ENCODE results near the gene PRICKLE2. TPM values are rescaled to one million over a fixed set of nuclear protein-coding genes. Genes with fewer than 3 reads are reported as not detected.
A peak's percentile ranks its signal among the peaks of the same experiment; 100 is the strongest.

PRICKLE2 gene
- total RNA-seq, 1 donor from 2014 or later = 10.8 TPM

GRCh38 chr3:64170270-64170669 is 55.0 kb downstream of the PRICKLE2 start:
- no peak overlapping the region for H3K4me3 ChIP-seq (ENCODE audit: low read depth, low read length)
- H3K27me3 ChIP-seq (ENCODE audit: control insufficient read depth, insufficient read depth, low read length) = no peaks in the 10 kb centered on the region
- TF ChIP-seq, protein P1, sequence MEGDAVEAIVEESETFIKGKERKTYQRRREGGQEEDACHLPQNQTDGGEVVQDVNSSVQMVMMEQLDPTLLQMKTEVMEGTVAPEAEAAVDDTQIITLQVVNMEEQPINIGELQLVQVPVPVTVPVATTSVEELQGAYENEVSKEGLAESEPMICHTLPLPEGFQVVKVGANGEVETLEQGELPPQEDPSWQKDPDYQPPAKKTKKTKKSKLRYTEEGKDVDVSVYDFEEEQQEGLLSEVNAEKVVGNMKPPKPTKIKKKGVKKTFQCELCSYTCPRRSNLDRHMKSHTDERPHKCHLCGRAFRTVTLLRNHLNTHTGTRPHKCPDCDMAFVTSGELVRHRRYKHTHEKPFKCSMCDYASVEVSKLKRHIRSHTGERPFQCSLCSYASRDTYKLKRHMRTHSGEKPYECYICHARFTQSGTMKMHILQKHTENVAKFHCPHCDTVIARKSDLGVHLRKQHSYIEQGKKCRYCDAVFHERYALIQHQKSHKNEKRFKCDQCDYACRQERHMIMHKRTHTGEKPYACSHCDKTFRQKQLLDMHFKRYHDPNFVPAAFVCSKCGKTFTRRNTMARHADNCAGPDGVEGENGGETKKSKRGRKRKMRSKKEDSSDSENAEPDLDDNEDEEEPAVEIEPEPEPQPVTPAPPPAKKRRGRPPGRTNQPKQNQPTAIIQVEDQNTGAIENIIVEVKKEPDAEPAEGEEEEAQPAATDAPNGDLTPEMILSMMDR (IDR thresholded peaks at IDR 0.05; ENCODE audit: insufficient read depth, low read length, poor library complexity, severe bottlenecking) = no peak
- no peak for DNase-seq (ENCODE audit: low read depth)
- H3K36me3 ChIP-seq (ENCODE audit: control insufficient read depth, insufficient read depth, low read length) = no peaks in the 10 kb centered on the region

- DNase-seq (ENCODE audit: low read depth) = no peak
These were observed 57.4 kb downstream of the PRICKLE2 start for GRCh38 chr3:64167868-64168267.

DNA sequence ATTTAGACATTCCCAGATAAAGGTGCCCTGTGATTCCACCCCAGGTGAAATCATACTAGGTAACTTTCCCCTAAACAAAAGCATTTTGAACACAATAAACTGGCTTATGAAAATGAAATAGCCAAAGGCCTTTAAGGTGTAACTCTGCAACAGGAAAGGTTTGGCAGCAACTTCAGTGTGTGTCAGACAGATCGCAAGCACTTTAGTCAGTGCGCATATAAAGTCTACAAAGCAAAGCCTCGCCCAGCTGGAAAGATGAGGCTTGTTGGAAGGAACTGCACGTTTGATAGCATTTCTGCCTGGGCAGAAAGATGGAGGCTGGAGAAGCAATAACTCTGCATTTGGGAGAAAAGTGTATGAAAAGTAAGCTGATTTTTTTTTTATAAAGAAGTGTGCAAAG is 57.9 kb downstream of the PRICKLE2 start:
- Histone ChIP-seq H3K4me3 (ENCODE audit: low read depth, low read length) (no peak overlapping the region), H3K36me3 (ENCODE audit: control insufficient read depth, insufficient read depth, low read length) (no peaks in the 10 kb centered on the region), H3K27me3 (ENCODE audit: control insufficient read depth, insufficient read depth, low read length) (no peaks in the 10 kb centered on the region)
- TF ChIP-seq, protein P1 (IDR thresholded peaks at IDR 0.05; ENCODE audit: insufficient read depth, low read length, poor library complexity, severe bottlenecking) = no peak
- no peak for DNase-seq (ENCODE audit: low read depth)

More at GRCh38 chr3:64167868-64168267, 57.4 kb downstream of the PRICKLE2 start:
- TF ChIP-seq, protein P1 (IDR thresholded peaks at IDR 0.05; ENCODE audit: insufficient read depth, low read length, poor library complexity, severe bottlenecking) = no peak
- Histone ChIP-seq H3K4me3 (ENCODE audit: low read depth, low read length) (no peak overlapping the region), H3K36me3 (ENCODE audit: control insufficient read depth, insufficient read depth, low read length) (no peaks in the 10 kb centered on the region), H3K27me3 (ENCODE audit: control insufficient read depth, insufficient read depth, low read length) (no peaks in the 10 kb centered on the region)

- TF ChIP-seq, protein P1 (IDR thresholded peaks at IDR 0.05; ENCODE audit: insufficient read depth, low read length, poor library complexity, severe bottlenecking) = no peak
- Histone ChIP-seq H3K27me3 (ENCODE audit: control insufficient read depth, insufficient read depth, low read length) (no peaks in the 10 kb centered on the region), H3K36me3 (ENCODE audit: control insufficient read depth, insufficient read depth, low read length) (no peaks in the 10 kb centered on the region), H3K4me3 (ENCODE audit: low read depth, low read length) (no peak overlapping the region)
- no peak for DNase-seq (ENCODE audit: low read depth)
These were observed 58.6 kb downstream of the PRICKLE2 start for GRCh38 chr3:64166584-64167162.

DNA sequence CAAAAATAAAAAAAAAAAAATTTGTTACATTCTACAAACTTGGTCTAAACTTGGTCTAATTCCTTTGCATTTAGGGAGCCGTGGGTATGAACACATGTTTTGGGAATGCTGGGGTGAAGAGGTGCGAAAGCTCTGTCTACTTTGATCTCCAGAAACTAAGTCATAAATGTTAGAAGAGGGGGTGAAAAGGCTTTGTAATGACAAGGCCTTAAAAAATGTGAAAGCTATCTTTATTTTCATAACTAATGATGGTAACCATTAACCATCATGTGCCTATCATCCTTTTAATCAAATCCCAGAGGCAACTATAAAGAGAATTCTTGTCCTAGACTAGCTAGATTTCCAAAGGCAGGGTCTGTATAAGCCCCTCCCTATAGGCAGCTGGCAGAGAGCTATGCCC is 60.9 kb downstream of the PRICKLE2 start:
- no peak overlapping the region for H3K4me3 ChIP-seq (ENCODE audit: low read depth, low read length)
- no peak for DNase-seq (ENCODE audit: low read depth)
- H3K27me3 ChIP-seq (ENCODE audit: control insufficient read depth, insufficient read depth, low read length) = no peaks in the 10 kb centered on the region
- peaks cover 4% of the 10 kb centered on the region for H3K36me3 ChIP-seq (ENCODE audit: control insufficient read depth, insufficient read depth, low read length)
- TF ChIP-seq, protein P1 (IDR thresholded peaks at IDR 0.05; ENCODE audit: insufficient read depth, low read length, poor library complexity, severe bottlenecking) = no peak

GRCh38 chr3:64163755-64164148 is 61.5 kb downstream of the PRICKLE2 start:
- peak; percentile 82 for DNase-seq (ENCODE audit: low read depth)
- Histone ChIP-seq H3K4me3 (ENCODE audit: low read depth, low read length) (no peak overlapping the region), H3K36me3 (ENCODE audit: control insufficient read depth, insufficient read depth, low read length) (peaks cover 4% of the 10 kb centered on the region), H3K27me3 (ENCODE audit: control insufficient read depth, insufficient read depth, low read length) (no peaks in the 10 kb centered on the region)
- TF ChIP-seq, protein P1 (IDR thresholded peaks at IDR 0.05; ENCODE audit: insufficient read depth, low read length, poor library complexity, severe bottlenecking) = no peak

All from kidney epithelial cell (primary cell).